BJ (cell line): ENCODE measurements around the gene OR2T29. TPM values are rescaled to one million over a fixed set of nuclear protein-coding genes. Genes with fewer than 3 reads are reported as not detected.
"Not testable (repeated sequence)": the region's sequence is repeated elsewhere in the genome, so short reads cannot be mapped to it uniquely, and the experiment has no call there.

ENCODE experiments used
- CTCF ChIA-PET: fragments of 350-600 bp; formaldehyde crosslinking; extraction: SDS; loops from one replicate; lab custom pipeline; 2021; ENCODE audit warnings: antibody characterized with exemption, inconsistent platforms; lab: Yijun Ruan, JAX
- POLR2A ChIA-PET: fragments of 300-600 bp; sonication (Branson Sonifier 250); formaldehyde crosslinking; extraction: SDS; loops from one replicate; lab custom pipeline; 2021; ENCODE audit warnings: antibody characterized with exemption; lab: Charles Lee
- DNase-seq: peaks from one replicate; pipeline ENCODE4 v3.0.0-alpha.2; 2011; ENCODE audit warnings: low read depth
- H3K27me3 ChIP-seq: 2 replicates; pipeline ENCODE4 v1.6.0; 2011; ENCODE audit warnings: low read length; ENCODE audit not compliant: control insufficient read depth, insufficient read depth
- H3K36me3 ChIP-seq: 2 replicates; pipeline ENCODE4 v1.5.1; 2011; ENCODE audit warnings: low read length; ENCODE audit not compliant: control insufficient read depth, insufficient read depth
- H3K4me3 ChIP-seq: 2 replicates; pipeline ENCODE4 v1.5.1; 2011; ENCODE audit warnings: low read depth, mild to moderate bottlenecking, control low read depth, low read length
- CTCF ChIP-seq: IDR thresholded peaks from 2 replicates; pipeline ENCODE4 v1.5.1; 2011; ENCODE audit warnings: low read depth, mild to moderate bottlenecking, control low read depth, inconsistent platforms, low read length, moderate library complexity; ENCODE audit not compliant: insufficient read depth
- polyA plus RNA-seq: library from polyadenylated mRNA; depleted of rRNA; stranded (reverse); fragments of >200 nt; gene quantifications from 2 replicates; pipeline ENCODE4 v1.2.3, GENCODE V29; 2011

The OR2T29 gene
- polyA plus RNA-seq, 1 experiment: not detected

GRCh38 chr1:248585266-248585665, 22.7 kb upstream of the OR2T29 start:
- ChIA-PET CTCF (no interaction called here), POLR2A (no interaction called here)
- no peaks in the 10 kb centered on the region for H3K27me3 ChIP-seq
- TF ChIP-seq CTCF: no peak
- H3K4me3 ChIP-seq: no peak overlapping the region
- no peaks in the 10 kb centered on the region for H3K36me3 ChIP-seq
- no peak for DNase-seq

DNA sequence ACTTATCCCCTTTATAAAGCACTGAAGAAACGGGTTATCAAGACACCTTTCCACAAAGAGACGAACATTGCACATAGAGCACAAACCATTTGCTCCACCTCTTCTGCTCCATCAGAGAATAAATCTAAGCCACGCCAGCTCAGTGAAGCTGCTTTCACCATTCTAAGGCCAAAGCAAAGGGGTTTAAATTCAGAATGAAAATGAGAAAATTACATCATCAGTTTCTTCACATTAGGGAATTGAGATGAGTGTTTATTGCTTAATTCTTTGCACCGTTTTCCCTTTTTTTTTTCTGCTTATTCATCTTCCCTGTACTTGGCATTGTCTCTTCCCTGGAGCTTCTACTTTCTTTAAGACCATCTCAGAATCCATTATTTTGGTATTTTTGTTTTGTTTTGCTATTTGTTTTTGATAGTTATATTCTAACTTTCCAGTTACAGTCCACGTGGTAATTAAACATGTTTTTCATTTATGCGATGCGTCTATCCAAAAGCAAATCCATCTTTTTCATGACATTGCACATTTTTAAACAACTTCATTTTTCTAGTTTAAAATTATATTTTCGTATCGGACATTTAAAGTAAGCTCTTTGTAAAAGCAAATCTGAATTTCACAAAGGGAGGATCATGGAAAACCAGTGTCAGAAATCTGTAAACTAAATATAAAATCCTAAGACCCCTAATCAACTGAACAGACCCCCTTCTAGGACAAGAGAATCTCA, 13.8 kb upstream of the OR2T29 start:
- ChIA-PET CTCF (no interaction called here), POLR2A (no interaction called here)
- no peak for TF ChIP-seq CTCF
- no peaks in the 10 kb centered on the region for H3K27me3 ChIP-seq
- H3K4me3 ChIP-seq: no peak overlapping the region
- H3K36me3 ChIP-seq: no peaks in the 10 kb centered on the region
- no peak for DNase-seq

- CTCF ChIA-PET, POLR2A ChIA-PET: not testable (repeated sequence)
These were observed 12.1 kb upstream of the OR2T29 start, which contains the start of gene OR2T34 for GRCh38 chr1:248574657-248575056. TSS of gene OR2T34 (minus strand) at chr1:248574757. CDS start at chr1:248574757, 0 bp downstream.

DNA sequence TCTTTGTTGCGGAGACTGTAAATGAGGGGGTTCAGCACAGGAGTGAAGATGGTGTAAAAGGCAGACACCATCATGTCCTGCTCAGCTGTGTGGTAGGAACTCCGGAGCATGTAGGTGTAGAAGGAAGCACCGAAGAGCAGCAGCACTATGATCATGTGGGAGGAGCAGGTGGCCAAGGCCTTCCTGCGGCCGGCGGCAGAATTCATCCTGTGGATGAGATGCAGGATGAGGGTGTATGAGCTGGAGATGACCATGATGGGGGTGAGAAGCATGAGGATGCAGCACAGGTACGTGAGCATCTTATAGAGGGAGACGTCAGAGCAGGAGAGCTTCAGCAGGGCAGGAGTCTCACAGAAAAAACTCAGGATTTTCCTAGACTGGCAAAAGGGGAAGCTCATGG, 11.3 kb upstream of the OR2T29 start:
- H3K36me3 ChIP-seq, DNase-seq, H3K27me3 ChIP-seq, POLR2A ChIA-PET, CTCF ChIA-PET, H3K4me3 ChIP-seq: not testable (repeated sequence)

More at GRCh38 chr1:248574657-248575056, 12.1 kb upstream of the OR2T29 start, which contains the start of gene OR2T34:
- DNase-seq, H3K27me3 ChIP-seq, H3K36me3 ChIP-seq, H3K4me3 ChIP-seq: not testable (repeated sequence)

DNA sequence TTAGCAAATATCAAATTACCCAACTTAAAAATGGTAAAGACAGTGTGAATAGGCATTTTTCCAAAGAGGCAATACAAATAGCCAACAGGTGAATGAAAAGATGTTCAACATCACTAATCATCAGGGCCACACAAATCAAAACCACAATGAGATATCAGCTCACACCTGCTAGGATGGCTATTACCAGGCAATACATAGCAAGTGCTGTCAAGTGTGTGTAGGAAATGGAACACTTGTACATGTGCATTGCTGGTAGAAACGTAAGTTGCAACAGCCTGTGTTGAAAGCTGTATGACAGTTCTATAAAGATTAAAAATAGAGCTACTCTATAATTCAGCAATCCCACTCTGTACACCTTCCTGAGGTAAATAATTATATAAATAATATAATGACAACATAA, 9.5 kb upstream of the OR2T29 start:
- H3K4me3 ChIP-seq, CTCF ChIA-PET, POLR2A ChIA-PET, H3K36me3 ChIP-seq, H3K27me3 ChIP-seq, DNase-seq: not testable (repeated sequence)

DNA sequence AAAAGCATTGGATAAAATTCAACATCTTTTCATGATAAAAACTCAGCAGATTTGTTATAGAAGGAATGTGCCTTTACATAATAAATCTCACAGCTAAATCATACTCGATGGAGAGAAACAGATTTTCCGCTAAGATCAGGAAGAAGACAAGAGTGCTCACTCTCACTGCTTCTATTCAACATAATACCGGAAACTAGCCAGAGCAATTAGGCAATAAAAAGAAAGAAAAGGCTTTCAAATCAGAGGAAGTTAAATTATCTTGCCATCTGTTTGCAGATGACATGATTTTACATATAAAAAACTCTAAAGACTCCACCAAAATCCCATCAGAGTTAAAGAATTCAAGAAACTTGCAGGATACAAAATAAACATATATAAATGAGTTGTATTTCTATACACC, 8.2 kb upstream of the OR2T29 start:
- H3K36me3 ChIP-seq, CTCF ChIA-PET, H3K27me3 ChIP-seq, DNase-seq, H3K4me3 ChIP-seq, POLR2A ChIA-PET: not testable (repeated sequence)

DNA sequence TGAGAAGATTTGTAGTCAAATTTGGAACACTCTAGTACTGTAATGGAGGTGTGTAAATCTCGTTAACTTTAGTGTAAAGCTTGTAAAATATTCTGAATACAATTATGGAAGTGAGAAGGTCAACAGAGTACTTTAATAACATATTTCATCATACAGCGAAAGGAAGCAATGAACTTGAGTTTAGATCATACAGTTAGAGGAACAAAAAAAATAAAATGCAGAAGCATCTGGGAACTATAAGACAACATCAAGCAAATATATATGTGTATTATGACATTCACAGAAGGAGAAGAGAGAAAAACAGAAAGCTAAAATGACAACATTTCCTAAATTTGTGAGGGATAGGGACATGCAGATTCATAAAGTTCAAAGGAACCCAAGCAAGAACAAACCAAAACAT, 6.5 kb upstream of the OR2T29 start:
- POLR2A ChIA-PET, H3K27me3 ChIP-seq, DNase-seq, H3K4me3 ChIP-seq, H3K36me3 ChIP-seq, CTCF ChIA-PET: not testable (repeated sequence)

DNA sequence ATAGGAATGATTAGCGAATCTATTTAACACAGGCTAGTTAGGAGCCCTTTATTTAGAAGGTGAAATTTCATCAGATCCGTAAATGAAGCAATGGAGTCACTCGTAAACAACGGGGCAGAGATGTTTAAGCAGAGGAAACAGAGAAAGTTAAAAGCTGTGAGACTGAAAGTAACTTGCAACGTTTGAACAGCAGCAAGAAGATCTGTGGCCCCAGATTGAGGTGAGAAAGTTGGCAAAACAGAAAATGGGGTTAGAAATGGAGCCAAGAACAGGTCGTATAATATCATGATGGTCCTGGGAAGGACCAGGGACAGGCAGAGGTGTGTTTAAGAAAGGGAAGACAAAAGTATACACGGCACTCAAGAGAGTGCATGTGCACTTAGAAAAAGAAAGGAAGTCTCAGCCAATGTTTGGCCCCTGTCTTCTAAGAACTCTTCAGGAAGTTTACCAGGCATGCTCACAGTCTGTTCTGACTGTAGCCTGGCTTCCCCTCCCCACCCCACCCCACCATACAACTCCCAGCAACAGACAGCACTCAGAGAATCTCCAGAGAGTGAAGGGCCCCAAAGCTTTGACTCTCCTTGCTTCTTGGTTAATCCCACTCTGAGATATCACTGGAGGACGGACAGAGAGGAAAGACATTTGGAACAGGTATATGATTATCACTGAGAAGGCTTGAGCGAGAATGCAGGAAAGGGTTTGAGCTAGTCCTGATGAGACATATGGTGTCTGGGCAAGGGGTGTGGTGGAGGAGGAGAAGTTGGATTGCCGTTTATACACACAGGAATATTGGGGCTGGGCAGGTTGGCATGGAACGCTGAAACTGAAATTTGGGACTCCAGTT, 3.2 kb upstream of the OR2T29 start:
- H3K4me3 ChIP-seq, POLR2A ChIA-PET, CTCF ChIA-PET, H3K27me3 ChIP-seq, H3K36me3 ChIP-seq, DNase-seq: not testable (repeated sequence)

DNA sequence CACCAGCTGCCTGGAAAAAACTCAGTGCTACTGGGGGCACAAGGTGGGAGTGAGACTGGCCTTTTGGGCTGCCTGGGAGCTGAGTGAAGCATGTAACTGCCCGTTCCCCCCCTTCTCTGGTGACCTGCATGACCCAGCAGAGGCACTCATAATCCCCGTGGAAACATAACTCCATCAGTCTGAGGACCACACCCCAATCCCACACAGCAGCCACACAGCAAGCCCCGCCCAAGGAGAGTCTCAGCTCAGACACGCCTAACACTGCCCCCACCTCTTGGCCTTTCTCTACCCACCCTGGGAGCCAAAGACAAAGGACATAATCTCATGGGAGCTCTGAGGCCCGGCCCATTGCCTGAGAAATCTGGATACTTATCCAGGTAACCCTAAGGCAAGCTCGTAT, 11.5 kb downstream of the OR2T29 start:
- DNase-seq, H3K4me3 ChIP-seq, H3K27me3 ChIP-seq, H3K36me3 ChIP-seq, CTCF ChIA-PET, POLR2A ChIA-PET: not testable (repeated sequence)

DNA sequence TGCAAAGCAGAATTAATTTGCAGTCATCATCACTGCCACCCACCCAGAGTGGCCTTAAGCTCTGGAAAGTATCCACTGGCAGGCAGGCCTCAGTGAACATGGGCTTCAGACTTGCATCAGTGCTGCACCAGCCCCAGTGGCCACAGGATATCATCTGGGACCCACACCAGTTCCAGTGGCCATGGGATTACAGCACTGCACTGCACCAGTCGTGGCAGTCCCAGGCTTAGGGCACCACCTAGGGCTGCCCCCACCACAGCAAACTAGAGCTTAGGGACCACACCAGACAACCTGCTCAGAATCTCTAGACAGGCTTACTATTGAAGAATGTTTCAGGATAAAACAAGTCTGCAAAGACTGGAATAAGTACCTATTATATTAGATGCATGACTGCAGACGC, 15.2 kb downstream of the OR2T29 start:
- CTCF ChIA-PET, DNase-seq, H3K4me3 ChIP-seq, H3K36me3 ChIP-seq, POLR2A ChIA-PET, H3K27me3 ChIP-seq: not testable (repeated sequence)

DNA sequence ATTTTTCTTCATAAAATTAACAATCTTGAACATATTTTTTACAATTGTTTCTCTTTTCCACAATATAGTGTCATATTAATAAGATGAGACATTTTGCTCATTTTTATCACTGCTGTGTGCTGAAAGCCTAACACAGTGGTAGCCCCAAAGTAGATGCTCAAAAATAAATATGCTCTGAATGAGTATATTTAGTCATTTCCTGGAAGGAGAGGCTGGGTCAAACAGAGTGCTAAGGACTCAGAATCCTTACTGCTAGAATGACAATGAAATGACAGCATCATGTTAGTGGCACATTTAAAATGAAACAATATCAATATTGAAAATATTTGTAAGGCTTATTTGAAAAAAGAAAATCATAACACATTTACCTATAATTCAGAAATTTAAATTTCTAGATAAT, 25.1 kb downstream of the OR2T29 start:
- H3K27me3 ChIP-seq, H3K4me3 ChIP-seq, DNase-seq, CTCF ChIA-PET, POLR2A ChIA-PET, H3K36me3 ChIP-seq: not testable (repeated sequence)
